ENCODE results near the gene SYCE3.
"Not testable (repeated sequence)": the region's sequence is repeated elsewhere in the genome, so short reads cannot be mapped to it uniquely, and the experiment has no call there.

The SYCE3 gene

GRCh38 chr22:50562523-50563412 is at the start of gene SYCE3:
Gene SYCE3 (minus strand): TSS chr22:50562919. CDS start chr22:50556405, 6,514 bp downstream.
- peak; percentile 97 for DNase-seq

DNA sequence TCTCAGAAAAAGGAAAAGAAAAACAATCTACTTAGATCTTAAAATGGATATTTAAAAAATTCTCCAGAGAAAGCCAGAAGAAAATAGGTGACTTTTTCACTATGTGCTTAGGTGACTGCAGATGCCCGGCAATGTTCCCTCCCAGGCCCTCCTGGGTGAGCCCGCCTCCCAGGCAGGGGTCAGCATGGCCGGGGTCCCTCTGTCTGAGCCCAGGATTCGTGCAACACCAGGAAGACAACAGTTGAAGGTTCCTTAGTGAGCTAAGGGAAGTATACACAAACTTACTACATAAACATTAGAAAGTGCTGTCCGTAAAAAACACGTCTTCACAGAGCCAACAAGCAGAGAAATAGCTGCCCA is 49.4 kb upstream of the SYCE3 start:
- no peak for DNase-seq

- DNase-seq, result no peak
Observed at GRCh38 chr22:50611341-50612060, 48.8 kb upstream of the SYCE3 start.

DNA sequence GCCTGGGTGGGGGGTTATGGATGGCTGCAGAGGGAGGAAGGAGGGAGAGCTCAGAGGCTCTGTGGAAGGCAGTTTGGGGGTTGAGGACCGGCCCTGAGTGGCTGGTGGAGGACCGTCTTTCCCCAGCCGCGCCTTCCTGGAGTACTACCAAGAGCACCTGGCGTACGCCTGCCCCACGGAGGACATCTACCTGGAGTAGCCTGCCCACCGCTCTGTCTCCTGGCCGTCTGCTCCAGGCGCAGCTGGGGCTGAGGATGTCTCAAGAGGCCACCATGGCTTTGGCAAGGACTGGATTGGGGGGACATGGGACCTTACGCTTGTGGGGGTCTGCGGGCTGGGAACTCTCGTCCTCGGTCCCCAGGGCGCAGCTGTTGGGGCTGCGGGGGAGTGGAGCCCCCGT is 47.9 kb upstream of the SYCE3 start:
- DNase-seq, result no peak

DNA sequence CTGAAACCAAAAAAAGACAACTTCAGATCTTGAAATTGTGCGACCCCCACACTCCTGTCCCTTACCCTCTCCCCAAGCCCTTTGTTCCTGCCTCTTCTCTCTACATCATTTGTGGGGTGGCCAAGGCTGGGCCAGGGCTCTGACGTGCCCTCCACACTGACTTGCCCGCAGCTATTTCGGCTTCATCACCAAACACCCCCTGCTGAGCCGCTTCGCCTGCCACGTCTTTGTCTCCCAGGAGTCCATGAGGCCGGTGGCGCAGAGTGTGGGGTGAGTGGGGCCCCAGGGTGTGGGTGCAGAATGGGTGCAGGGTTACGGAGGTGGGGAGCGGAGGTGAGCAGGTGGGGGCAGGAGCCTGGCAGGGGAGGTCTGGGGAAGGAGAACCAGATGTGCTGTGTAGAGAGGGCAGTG is 47.3 kb upstream of the SYCE3 start:
- no peak for DNase-seq

- DNase-seq, result no peak
Observed at GRCh38 chr22:50609599-50609998, 46.9 kb upstream of the SYCE3 start.

DNA sequence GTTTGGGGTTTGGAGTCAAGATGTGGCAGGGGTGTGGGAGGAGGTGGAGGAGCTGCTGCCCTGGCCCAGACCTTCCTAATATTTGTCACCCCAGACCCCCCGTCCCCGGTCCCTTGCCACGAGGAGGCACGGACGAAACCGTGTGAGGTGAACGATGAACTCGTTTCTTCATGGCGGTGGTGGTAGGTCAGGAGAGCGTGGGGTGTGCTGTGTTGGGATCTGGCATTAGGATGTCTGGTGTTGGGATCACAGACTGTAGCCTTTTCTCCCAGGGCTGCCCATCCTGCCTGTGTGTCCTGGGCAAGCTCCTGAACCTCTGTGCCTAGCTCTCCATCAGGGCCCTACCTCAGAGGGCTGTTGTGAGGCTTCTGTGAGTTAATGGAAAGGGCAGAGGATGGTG is 46.3 kb upstream of the SYCE3 start:
- DNase-seq, result no peak

DNA sequence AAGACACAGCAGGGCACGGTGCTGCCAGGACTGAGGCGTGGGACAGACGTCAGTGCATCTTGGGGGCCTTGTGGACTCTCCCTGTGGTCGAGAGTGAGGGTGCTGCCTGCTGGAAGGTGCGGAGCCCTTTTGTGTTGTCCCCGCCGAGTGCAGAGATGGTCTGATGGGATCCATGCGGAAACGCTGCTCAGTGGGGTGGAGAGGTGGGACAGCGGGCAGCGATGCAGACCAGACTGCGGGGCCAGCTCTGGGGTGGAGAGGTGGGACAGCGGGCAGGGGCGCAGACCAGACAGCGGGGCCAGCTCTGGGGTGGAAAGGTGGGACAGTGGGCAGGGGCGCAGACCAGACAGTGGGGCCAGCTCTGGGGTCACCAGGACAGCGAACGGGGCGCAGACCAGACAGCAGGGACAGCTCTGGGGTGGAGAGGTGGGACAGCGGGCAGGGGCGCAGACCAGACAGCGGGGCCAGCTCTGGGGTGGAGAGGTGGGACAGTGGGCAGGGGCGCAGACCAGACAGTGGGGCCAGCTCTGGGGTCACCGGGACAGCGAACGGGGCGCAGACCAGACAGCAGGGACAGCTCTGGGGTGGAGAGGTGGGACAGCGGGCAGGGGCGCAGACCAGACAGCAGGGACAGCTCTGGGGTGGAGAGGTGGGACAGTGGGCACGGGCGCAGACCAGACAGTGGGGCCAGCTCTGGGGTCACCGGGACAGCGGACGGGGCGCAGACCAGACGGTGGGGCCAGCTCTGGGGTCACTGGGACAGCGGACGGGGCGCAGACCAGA is 45.5 kb upstream of the SYCE3 start:
- not testable (repeated sequence) for DNase-seq

- DNase-seq, result no peak
Observed at GRCh38 chr22:50607659-50608020, 44.9 kb upstream of the SYCE3 start.

DNA sequence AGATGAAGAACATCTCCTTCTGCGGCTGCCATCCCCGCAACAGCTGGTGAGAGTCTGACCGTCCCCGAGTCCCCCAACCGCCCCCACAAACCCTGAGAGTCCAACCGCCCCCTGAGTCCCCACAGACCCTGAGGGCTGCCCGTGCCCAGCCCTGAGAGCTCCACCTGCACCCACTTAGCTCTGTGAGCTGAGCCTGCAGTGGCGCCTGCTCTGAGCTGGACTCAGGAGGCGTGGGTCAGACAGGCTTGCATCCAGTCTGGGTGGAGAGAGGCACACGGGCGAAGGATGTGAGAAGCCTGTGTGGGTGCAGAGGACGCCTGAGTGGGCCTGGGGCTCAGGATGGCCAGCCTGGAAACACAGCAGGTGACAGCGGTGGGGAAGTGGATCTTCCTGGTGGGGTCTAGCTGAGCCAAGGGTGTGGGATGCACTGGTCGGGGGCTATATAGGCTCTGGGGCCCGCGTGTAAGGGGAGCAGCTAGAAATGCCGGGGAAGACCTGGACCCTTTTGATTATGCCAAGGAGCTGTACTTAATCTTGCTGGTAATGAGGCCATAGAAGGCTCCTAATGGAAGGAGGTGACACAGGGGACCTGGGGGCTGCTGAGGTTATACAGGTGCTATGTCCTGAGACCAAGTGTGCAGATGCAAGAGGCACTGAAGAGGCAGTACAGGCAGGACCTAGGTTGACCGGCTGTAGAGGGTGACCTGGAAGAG is 44.4 kb upstream of the SYCE3 start:
- DNase-seq, result no peak

DNA sequence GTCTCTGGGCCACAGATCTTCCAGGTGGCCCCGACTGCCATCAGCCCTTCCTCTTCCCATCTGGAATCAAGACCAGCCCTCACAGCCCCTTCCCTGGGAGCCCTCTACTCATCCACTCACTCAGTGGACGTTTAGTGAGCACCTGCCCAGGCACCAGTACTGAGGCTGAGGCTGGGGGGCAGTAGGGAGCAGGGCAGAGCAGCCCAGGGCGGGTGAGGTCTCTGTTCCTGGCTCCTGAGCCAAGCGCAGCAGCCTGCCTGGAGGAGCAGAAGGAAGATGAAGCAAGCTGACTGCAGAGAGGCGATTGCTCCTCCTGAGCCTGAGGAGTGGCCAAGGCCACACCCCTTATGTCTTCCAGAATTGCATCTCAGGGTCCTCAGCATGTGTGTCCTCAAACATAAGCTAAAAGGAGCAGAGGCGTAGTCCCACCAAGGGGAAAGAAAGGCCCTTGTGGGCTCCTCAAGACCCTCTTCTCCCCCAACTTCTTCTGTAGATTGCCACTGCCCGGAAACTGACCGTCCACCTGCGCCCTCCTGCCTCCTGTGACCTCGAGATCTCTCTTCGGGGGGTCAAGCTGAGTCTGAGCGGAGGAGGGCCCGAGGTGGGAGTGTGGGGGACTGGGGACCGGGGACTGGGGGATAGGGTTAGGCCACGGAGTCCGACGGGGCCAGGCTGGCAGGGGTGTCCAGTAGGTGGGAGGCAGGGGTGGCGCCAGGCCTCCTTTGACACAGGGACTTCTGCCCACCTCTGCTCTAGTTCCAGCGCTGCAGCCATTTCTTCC is 43.6 kb upstream of the SYCE3 start:
- DNase-seq, result no peak

DNA sequence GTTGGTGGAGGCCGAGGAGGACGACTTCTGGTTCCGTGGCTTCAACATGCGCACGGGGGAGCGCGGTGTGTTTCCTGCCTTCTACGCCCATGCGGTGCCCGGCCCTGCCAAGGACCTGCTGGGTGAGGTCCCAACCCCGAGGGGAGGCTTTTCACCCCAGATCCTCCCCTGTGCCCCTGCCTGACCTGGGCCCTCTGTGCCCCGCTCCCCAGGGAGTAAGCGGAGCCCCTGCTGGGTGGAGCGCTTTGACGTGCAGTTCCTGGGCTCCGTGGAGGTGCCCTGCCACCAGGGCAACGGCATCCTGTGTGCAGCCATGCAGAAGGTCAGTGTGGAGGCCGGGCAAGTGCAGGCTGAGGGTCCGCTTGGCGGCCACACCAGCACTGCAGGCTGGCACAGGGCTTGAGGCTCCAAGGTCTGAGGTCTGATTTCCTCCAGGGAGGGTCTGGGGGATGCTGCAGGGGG is 42.9 kb upstream of the SYCE3 start:
- no peak for DNase-seq

DNA sequence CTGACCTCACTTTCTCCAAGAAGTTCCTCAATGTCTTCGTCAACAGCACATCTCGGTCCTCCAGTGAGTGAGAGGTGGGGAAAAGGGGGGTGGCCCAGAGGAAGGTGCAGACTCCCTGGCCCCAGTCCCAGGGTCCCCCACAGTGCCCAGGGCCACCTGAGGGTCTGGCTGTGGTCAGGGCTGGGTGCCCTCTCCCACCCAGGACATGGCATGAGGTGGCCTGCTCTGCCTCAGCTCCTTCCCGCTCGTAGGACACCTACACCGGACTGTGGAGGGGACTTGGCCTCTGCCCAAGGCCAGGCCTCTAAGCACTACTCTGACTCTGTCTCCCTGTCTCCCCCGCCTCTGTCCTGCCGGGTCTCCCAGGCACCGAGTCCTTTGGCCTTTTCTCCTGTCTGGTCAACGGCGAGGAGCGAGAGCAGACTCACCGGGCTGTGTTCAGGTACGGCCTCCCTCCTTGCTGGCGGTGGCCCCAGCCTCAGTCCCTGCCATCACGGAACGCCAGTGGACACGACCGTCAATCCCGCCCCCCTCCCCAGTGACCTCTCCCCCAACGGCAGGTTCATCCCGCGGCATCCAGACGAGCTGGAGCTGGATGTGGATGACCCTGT is 42.4 kb upstream of the SYCE3 start:
- no peak for DNase-seq

GRCh38 chr22:50604256-50605001 is 41.7 kb upstream of the SYCE3 start:
- DNase-seq, result no peak

DNA sequence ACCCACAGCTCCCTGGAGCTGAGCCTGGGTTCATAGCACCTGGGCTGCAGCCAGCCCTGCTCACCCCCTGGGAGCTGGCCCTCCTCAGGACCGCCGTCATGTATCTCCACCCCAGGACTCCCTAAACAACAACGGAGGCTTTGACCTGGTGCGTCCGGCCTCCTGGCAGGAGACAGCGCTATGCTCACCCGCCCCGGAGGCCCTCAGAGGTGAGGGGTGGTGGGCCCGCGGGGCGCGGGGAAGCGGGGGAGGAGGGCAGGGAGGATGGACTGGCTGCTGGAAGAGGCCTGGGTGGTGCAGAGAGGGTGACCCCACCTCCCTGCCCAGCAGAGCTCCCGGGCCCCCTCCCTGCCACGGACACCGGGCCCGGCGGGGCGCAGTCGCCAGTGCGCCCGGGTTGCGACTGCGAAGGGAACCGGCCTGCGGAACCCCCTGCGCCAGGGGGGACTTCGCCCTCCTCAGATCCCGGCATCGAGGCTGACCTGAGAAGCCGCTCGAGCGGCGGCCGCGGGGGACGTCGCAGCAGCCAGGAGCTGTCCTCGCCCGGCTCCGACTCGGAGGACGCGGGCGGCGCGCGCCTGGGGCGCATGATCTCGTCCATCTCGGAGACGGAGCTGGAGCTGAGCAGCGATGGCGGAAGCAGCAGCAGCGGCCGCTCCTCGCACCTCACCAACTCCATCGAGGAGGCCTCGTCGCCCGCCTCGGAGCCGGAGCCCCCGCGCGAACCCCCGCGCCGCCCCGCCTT is 41.0 kb upstream of the SYCE3 start:
- no peak for DNase-seq

DNA sequence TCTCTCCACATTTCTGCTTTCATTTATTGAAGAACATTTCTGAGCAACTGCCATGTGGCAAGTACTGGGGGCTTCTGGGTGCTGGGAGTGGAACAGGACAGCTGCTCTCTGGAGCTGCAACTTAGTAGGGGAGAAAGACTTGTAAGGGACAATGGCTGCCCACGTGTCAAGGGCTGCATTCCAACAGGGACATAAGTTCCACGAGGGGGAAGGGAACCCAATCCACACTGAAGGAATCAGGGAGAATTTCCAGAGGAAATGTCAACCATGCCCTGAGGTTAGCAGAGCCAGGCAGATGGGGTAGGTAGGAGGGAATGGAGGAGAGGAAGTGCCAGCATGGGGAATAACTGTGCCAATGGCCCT is 39.6 kb upstream of the SYCE3 start:
- no peak for DNase-seq

GRCh38 chr22:50601669-50602337 is 39.1 kb upstream of the SYCE3 start:
- DNase-seq, result no peak

DNA sequence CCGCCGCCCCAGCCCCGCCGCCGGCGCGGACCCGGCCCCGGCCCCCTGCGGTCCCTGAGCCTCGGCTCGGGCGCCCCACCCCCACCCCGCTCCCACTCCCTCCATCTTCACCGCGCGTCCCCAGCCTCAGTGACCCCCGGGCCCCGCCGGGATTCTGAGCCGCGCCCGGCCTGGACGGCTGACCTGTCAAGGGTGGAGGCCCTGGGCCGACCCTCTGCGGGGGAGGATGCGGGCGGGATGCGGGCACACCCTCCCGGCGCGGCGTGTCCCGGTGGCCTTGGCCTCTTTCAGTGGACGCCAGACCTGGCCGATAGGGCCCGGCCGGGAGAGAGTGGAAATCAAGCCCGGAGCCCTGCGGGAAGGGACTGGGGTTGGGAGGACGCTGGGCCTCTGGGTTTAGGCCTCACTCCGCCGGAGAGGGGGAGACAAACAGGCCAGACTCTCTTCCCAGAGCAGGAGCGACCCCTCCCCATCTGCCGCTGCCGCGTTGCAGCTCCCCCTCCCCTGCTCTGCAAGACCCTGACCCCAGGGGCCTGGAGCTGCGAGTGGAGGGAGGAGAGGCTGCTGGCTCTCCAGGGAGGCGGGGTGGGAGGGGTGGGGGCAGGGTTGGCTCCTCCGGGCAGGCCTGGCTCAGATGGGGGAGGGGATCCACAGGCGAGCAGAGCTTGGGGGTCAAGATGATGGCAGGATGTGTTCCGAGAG is 38.4 kb upstream of the SYCE3 start:
- no peak for DNase-seq

- DNase-seq, result peak; percentile 49
Observed at GRCh38 chr22:50600538-50600937, 37.8 kb upstream of the SYCE3 start, which contains the start of gene MAPK8IP2. Gene MAPK8IP2 (plus strand): TSS chr22:50600793. CDS start chr22:50600819, 26 bp downstream.

Measured in NCI-H1436 (cell line).